GM19035 (cell line): Measurements from ENCODE around the gene TSPAN9.

Source experiments
- ATAC-seq: cut with Tn5 transposase; IDR thresholded peaks from one replicate; pipeline ENCODE4 v1.9.1; 2021; ENCODE audit not compliant: unreplicated experiment

The TSPAN9 gene

GRCh38 chr12:3097836-3098235, 20.7 kb downstream of the TSPAN9 start:
- no peak for ATAC-seq

- ATAC-seq: no peak
These were observed 21.3 kb downstream of the TSPAN9 start for GRCh38 chr12:3098436-3098835.

- no peak for ATAC-seq
These were observed 22.0 kb downstream of the TSPAN9 start for GRCh38 chr12:3099146-3099545.

GRCh38 chr12:3101309-3102024, 24.3 kb downstream of the TSPAN9 start:
- no peak for ATAC-seq

- no peak for ATAC-seq
These were observed 25.7 kb downstream of the TSPAN9 start for GRCh38 chr12:3102771-3103410.

- ATAC-seq: no peak
These were observed 26.6 kb downstream of the TSPAN9 start for GRCh38 chr12:3103806-3104205.

GRCh38 chr12:3105690-3106479, 28.7 kb downstream of the TSPAN9 start:
- no peak for ATAC-seq

GRCh38 chr12:3106579-3106978, 29.4 kb downstream of the TSPAN9 start:
- ATAC-seq: no peak

GRCh38 chr12:3107071-3107583, 29.9 kb downstream of the TSPAN9 start:
- no peak for ATAC-seq

- ATAC-seq: no peak
These were observed 30.8 kb downstream of the TSPAN9 start for GRCh38 chr12:3107954-3108353.

- ATAC-seq: no peak
These were observed 33.4 kb downstream of the TSPAN9 start for GRCh38 chr12:3110578-3110977.

GRCh38 chr12:3113671-3114325, 36.6 kb downstream of the TSPAN9 start:
- ATAC-seq: no peak

- ATAC-seq: no peak
These were observed 37.5 kb downstream of the TSPAN9 start for GRCh38 chr12:3114671-3115070.

GRCh38 chr12:3115078-3115477, 37.9 kb downstream of the TSPAN9 start:
- ATAC-seq: no peak

GRCh38 chr12:3116106-3116844, 39.1 kb downstream of the TSPAN9 start:
- ATAC-seq: no peak

- no peak for ATAC-seq
These were observed 40.0 kb downstream of the TSPAN9 start for GRCh38 chr12:3117144-3117581.

- ATAC-seq: no peak
These were observed 40.4 kb downstream of the TSPAN9 start for GRCh38 chr12:3117591-3118015.

GRCh38 chr12:3119192-3119755, 42.1 kb downstream of the TSPAN9 start:
- ATAC-seq: no peak

GRCh38 chr12:3119756-3120601, 42.8 kb downstream of the TSPAN9 start:
- no peak for ATAC-seq
